GM18870 (cell line): ENCODE data around the gene GPR75.
"Not testable (repeated sequence)": the region's sequence is repeated elsewhere in the genome, so short reads cannot be mapped to it uniquely, and the experiment has no call there.

Experiments
- ATAC-seq: cut with Tn5 transposase; IDR thresholded peaks from one replicate; pipeline ENCODE4 v1.9.1; 2021; ENCODE audit warnings: moderate library complexity; ENCODE audit not compliant: unreplicated experiment

Gene GPR75

GRCh38 chr2:53854678-53855077 is 5.1 kb downstream of the GPR75 start:
- ATAC-seq = peak; percentile 68

- ATAC-seq = no peak
These were observed 7.2 kb downstream of the GPR75 start for GRCh38 chr2:53852532-53852931.

DNA sequence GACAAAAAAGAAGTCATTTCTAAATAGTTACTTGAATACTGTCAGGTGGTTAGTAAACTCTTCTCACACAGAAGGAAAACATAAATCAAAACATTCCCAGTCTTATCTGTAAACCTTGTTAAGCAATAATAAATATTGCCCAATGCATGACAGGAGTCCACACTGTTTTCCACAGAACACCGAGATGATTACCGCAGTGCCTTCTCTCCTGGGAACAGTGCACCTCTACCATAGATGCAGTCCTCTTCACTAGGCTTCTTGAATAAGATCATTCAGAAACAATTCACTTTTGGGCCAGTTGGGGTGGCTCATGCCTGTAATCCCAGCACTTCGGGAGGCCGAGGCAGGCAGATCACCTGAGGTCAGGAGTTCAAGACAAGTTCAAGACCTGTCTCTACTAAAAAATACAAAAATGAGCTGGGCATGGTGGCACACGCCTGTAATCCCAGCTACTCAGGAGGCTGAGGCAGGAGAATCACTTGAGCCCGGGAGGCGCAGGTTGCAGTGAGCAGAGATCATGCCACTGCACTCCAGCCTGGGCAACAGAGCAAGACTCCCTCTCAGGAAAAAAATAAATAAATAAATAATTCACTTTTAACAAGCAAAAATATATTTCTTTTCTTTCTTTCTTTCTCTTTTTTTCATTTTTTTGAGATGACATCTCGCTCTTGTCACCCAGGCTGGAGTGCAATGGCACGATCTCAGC is 8.6 kb downstream of the GPR75 start:
- not testable (repeated sequence) for ATAC-seq

DNA sequence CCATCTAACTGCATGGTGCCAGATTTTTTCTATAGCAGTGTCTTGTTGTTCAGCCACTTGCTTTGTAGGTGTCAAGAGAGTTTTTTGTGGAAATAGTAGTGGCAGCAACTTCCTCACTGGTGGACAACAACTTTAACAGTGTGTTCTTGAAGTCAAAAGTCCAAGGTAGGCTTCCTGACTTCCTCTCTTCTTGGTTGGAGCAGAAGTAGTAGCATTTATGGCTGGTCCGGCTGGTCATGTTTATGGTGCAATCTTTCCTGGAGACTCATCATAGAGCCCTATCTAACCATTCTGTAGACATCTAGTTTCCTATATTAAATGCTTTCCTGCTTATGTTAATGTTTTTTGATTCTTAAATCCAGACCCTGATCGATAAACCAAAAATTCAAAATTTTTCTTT is 11.7 kb downstream of the GPR75 start:
- ATAC-seq = no peak

GRCh38 chr2:53843595-53843994 is 16.2 kb downstream of the GPR75 start:
- ATAC-seq = no peak

- ATAC-seq = no peak
These were observed 16.9 kb downstream of the GPR75 start for GRCh38 chr2:53842891-53843290.

DNA sequence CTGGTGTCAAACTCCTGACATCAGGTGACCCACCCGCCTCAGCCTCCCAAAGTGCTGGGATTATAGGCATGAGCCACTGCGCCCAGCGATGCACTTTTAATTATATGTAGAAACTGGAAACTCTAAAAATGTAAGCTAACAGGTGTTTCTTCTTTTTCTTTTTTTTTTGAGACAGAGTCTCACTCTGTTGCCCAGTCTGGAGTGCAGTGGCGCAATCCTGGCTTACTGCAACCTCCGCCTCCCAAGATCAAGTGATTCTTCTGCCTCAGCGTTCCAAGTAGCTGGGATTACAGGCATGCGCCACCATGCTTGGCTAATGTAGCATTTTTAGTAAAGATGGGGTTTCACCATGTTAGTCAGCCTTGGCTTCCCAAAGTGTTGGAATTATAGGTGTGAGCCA is 18.1 kb downstream of the GPR75 start:
- ATAC-seq = not testable (repeated sequence)

DNA sequence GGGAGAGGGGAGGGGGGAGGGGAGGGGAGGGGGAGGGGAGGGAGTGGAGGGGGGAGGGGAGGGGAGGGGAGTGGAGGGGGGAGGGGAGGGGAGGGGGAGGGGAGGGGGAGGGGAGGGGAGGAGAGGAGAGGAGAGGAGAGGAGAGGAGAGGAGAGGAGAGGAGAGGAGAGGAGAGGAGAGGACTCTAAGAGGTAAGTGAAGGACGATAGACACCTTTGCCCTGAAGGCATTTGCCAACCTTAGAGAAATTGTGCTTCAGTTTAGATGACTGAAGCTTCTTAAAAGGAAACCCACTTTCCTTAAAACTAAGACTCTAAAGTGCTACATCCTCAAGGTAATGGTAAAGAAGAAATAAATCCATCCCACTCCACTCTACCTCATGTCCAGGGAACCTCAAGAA is 19.2 kb downstream of the GPR75 start:
- no peak for ATAC-seq

DNA sequence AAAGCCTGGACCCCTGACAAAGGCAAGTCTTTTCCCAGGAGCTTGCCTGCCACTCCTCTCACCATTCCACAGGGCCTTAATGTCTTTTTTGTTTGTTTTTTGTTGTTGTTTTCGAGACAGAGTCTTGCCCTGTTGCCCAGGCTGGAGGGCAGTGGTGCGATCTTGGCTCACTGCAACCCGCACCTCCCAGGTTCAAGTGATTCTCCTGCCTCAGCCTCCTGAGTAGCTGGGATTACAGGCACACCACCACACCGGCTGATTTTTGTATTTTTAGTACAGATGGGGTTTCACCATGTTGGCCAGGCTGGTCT is 29.8 kb downstream of the GPR75 start:
- ATAC-seq = not testable (repeated sequence)

- ATAC-seq = no peak
These were observed 30.3 kb downstream of the GPR75 start for GRCh38 chr2:53829273-53829979.

DNA sequence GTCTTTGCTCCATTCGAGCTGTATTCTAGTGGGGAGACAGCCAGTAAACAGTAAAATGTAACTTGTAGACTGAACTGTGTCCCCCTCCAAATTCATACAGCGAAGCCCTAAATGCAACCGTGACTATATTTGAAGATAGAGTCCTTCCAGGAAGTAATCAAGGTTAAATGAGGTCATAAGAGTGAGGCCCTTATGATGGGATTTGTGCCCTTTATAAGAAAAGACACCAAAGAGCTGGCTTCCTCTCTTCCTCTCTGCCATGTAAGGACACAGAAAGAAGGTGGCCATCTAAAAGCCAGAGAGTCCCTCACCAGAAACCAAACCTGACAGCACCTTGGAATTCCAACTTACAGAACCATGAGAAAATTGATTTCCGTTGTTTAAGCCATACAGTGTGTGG is 31.4 kb downstream of the GPR75 start:
- ATAC-seq = no peak

DNA sequence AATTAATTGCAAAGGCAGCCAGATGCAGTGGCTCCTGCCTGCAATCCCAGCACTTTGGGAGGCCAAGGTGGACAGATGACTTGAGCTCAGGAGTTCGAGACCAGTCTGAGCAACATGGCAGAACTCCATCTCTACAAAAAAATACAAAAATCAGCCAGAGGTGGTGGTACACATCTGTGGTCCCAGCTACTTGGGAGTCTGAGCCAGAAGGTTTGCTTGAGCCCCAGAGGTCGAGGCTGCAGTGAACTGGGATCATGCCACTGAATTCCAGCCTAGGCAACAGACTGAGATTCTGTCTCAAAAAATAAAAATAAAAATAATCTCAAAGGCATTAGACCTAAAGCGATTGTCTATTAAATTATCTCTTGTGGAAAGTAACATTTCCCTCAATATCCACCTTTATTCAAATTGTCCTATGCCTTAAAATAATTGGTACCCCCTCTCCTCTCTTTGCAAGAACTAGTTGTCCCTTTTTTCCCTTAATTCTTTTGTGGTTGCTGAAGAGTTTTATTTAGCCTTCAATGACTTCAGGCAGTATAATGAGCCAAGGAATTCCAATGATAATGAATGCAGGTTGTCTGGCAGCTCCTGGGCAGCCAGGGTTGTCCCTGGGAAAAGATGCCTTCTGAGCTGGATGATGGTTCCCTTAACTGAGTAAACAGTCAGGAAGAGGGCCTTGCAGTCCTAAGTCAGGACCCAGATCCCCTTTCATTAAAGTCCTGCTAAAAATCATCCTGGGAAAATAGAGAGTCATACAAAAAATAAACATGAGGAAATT is 32.2 kb downstream of the GPR75 start:
- ATAC-seq = no peak

- ATAC-seq = no peak
These were observed 33.0 kb downstream of the GPR75 start for GRCh38 chr2:53826587-53827397.

DNA sequence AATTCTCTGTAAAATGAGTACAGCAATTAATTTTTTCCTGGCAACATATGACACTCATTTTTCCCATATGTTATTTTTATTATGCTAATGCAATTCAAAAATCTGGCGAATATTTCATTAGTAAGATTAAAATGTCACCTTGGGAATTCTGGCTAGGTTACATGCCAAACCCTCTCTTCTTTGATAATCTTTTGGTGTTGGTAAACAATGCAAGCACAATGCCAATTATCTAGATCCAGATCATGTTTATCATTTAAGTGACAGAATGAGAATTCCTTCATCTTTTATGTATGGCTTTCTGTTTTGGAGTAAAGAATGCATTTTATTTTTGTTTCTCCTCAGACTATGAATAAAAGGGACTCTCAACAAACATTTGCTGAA is 33.7 kb downstream of the GPR75 start:
- ATAC-seq = no peak

DNA sequence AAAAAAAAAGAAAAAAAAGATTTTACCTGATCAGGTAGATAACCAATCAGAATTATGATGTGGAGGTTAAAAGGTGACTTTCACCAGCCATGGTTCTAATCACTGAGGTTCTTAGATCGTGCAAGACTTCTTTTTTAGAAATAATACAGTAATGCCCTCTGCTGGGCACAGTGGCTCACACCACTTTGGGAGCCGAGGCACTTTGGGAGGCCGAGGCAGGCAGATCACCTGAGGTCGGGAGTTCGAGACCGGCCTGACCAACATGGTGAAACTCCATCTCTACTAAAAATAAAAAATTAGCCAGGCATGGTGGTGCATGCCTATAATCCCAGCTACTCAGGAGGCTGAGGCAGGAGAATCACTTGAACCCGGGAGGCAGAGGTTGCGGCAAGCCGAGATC is 36.1 kb downstream of the GPR75 start:
- not testable (repeated sequence) for ATAC-seq

DNA sequence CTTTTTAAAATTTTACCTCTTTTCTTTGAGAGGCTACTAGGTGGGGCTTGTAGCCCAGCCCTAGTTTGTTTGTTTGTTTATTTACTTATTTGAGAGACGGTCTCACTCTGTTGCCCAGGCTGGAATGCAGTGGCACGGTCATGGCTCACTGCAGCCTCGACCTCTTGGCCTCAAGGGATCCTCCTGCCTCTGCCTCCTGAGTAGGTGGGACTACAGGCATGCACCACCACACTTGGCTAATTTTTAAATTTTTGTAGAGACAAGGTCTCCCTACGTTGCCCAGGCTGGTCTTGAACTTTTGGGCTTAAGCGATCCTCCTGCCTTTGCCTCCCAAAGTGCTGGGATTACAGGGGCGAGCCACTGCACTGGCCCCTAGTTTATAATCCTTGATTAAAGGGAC is 38.0 kb downstream of the GPR75 start:
- ATAC-seq = no peak

GRCh38 chr2:53820711-53821110 is 39.1 kb downstream of the GPR75 start:
- ATAC-seq = no peak

GRCh38 chr2:53820048-53820447 is 39.7 kb downstream of the GPR75 start:
- ATAC-seq = no peak

GRCh38 chr2:53819634-53820033 is 40.1 kb downstream of the GPR75 start:
- no peak for ATAC-seq

DNA sequence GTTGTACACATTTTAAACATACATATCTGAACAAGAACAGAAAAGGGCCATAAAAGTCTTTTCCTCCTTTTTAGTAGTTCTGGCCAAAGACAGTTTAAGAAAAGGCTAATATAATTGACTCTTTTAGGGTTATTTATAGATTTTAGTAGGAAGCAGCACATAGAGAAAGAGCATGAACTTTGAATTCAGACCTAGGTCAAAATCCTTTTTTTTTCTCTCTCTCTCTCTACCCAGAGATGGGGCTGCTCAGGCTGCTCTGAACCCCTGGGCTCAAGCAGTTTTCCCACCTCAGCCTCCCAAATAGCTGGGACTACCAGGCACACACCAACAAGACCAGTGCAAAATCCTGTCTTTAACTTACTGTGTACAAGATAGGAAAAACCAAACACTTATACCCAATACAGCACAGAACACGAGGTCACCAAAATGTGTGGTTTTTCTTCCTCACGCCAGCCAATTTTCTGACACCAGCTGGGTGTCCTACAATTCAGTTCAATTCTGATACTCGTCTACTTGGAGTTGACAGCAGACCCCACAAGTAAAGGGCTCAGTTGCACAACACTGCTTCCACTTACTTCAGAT is 40.8 kb downstream of the GPR75 start:
- ATAC-seq = no peak

GRCh38 chr2:53813151-53813550 is 46.6 kb downstream of the GPR75 start:
- no peak for ATAC-seq
